Measurements from ENCODE around the gene SSX2IP.

The SSX2IP gene

GRCh38 chr1:84703431-84703830, 13.2 kb upstream of the SSX2IP start:
- TF ChIP-seq REST (IDR thresholded peaks at IDR 0.05; ENCODE audit: low read depth) (no peak), EP300 (IDR thresholded peaks at IDR 0.05; ENCODE audit: borderline replicate concordance) (no peak), USF1 (IDR thresholded peaks at IDR 0.05) (no peak), ZBTB7A (IDR thresholded peaks at IDR 0.05; ENCODE audit: low read depth) (no peak)

- TF ChIP-seq REST (IDR thresholded peaks at IDR 0.05; ENCODE audit: low read depth): no peak
- no peak for TF ChIP-seq NFIC (IDR thresholded peaks at IDR 0.05)
- no peak for TF ChIP-seq RAD21 (IDR thresholded peaks at IDR 0.05; ENCODE audit: low read depth)
- TF ChIP-seq MAX (IDR thresholded peaks at IDR 0.05): no peak
- TF ChIP-seq ZBTB7A (IDR thresholded peaks at IDR 0.05; ENCODE audit: low read depth): no peak
- TF ChIP-seq TAF1 (IDR thresholded peaks at IDR 0.05; ENCODE audit: low read depth): no peak
These were observed 11.9 kb upstream of the SSX2IP start for GRCh38 chr1:84702143-84702542.

- TF ChIP-seq USF1 (IDR thresholded peaks at IDR 0.05): no peak
- TF ChIP-seq RAD21 (IDR thresholded peaks at IDR 0.05; ENCODE audit: low read depth): no peak
- no peak for TF ChIP-seq TCF12 (IDR thresholded peaks at IDR 0.05; ENCODE audit: low read depth)
- TF ChIP-seq ZBTB7A (IDR thresholded peaks at IDR 0.05; ENCODE audit: low read depth): no peak
- TF ChIP-seq FOXM1 (IDR thresholded peaks at IDR 0.05; ENCODE audit: borderline replicate concordance, low read depth): no peak
- TF ChIP-seq MAX (IDR thresholded peaks at IDR 0.05): no peak
- TF ChIP-seq TEAD4 (IDR thresholded peaks at IDR 0.05): no peak
- TF ChIP-seq NFIC (IDR thresholded peaks at IDR 0.05): no peak
- no peak for TF ChIP-seq EP300 (IDR thresholded peaks at IDR 0.05; ENCODE audit: borderline replicate concordance)
- TF ChIP-seq YY1 (IDR thresholded peaks at IDR 0.05; ENCODE audit: low read depth): no peak
- TF ChIP-seq EGR1 (IDR thresholded peaks at IDR 0.05): no peak
These were observed 11.1 kb upstream of the SSX2IP start for GRCh38 chr1:84701376-84701775.

- TF ChIP-seq YY1 (IDR thresholded peaks at IDR 0.05; ENCODE audit: low read depth): no peak
- no peak for TF ChIP-seq CREB1 (IDR thresholded peaks at IDR 0.05; ENCODE audit: low read depth)
- TF ChIP-seq REST (IDR thresholded peaks at IDR 0.05; ENCODE audit: low read depth): no peak
- no peak for TF ChIP-seq MAX (IDR thresholded peaks at IDR 0.05)
- no peak for TF ChIP-seq TAF1 (IDR thresholded peaks at IDR 0.05; ENCODE audit: low read depth)
- no peak for TF ChIP-seq FOXM1 (IDR thresholded peaks at IDR 0.05; ENCODE audit: borderline replicate concordance, low read depth)
- no peak for TF ChIP-seq ZBTB7A (IDR thresholded peaks at IDR 0.05; ENCODE audit: low read depth)
- TF ChIP-seq NFIC (IDR thresholded peaks at IDR 0.05): no peak
These were observed 9.8 kb upstream of the SSX2IP start for GRCh38 chr1:84700070-84700469.

Data from Ishikawa (cell line).